GM20000 (cell line): Measurements from ENCODE around the gene VAV3.

Source experiments
- DNase-seq: peaks from one replicate; pipeline ENCODE4 v3.0.0; 2012; ENCODE audit warnings: low spot score
- CTCF ChIP-seq: IDR thresholded peaks from 2 replicates; pipeline ENCODE4 v1.5.1; 2012; ENCODE audit warnings: mild to moderate bottlenecking, control low read depth; ENCODE audit errors: extremely low read depth, missing control alignments

The VAV3 gene

GRCh38 chr1:107795441-107795840, 169.5 kb downstream of the VAV3 start:
- TF ChIP-seq CTCF: no peak
- peak; percentile 8 for DNase-seq

DNA sequence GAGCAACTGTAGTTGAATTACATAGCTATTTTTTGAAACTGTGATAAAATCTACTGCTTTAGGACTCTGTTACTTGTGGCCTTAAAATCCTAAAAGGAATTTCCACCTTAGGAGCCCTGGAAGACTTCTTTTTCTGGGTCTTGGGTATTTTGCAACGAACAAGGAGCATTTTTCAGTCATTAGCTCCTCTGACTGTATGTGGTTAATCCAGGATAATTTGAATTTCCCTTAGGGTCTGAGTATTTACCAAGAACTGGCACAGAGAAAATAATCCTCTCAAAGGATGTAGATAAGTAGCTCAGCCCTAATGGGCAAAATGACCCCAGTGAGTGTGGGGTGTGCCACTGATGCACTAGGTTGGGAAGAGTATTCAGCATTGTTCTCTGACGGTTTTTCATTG, 170.4 kb downstream of the VAV3 start:
- DNase-seq: no peak
- TF ChIP-seq CTCF: no peak

- DNase-seq: no peak
- no peak for TF ChIP-seq CTCF
Observed at GRCh38 chr1:107793896-107794453, 171.0 kb downstream of the VAV3 start.

- no peak for DNase-seq
- TF ChIP-seq CTCF: no peak
Observed at GRCh38 chr1:107791348-107791747, 173.6 kb downstream of the VAV3 start.

- TF ChIP-seq CTCF: no peak
- DNase-seq: no peak
Observed at GRCh38 chr1:107789817-107790524, 175.0 kb downstream of the VAV3 start.

GRCh38 chr1:107788206-107789202, 176.5 kb downstream of the VAV3 start:
- TF ChIP-seq CTCF: no peak
- no peak for DNase-seq

DNA sequence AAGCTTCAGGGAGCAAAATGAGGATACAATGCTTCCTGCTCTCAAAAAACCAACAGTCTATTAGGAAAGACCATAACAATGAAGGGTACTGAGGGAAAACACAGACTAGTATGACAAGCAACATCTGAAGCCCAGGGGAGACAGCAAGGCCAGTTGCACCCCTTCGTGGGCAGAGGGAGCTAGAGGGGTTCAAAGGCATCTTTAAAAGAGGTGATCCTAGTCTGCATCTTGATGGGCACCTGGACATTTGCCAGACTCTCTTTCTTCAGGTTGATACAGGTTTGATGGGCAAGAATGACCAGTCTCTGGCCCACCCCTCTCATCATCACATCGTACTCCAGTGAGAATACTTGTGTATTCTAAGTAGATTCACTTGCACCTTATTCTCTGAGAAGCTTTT, 177.7 kb downstream of the VAV3 start:
- TF ChIP-seq CTCF: no peak
- DNase-seq: peak; percentile 10
